OCI-LY7 (cell line): ENCODE measurements around the gene PLAGL1. TPM values are rescaled to one million over a fixed set of nuclear protein-coding genes. Genes with fewer than 3 reads are reported as not detected.

Experiments used
- BruUV-seq: library from RNA; stranded (reverse); fragments of 400-500 nt; replicated peaks from 2 replicates; lab custom pipeline; 2021; lab: Mats Ljungman, UMichigan
- CTCF ChIA-PET: fragments of 300-600 bp; sonication (Branson Sonifier 250); formaldehyde crosslinking; loops from one replicate; lab custom pipeline; 2022; ENCODE audit warnings: antibody characterized with exemption; ENCODE audit not compliant: unreplicated experiment; lab: Charles Lee
- POLR2A ChIA-PET: fragments of 300-600 bp; sonication (Branson Sonifier 250); formaldehyde crosslinking; loops from one replicate; lab custom pipeline; 2022; ENCODE audit warnings: antibody characterized with exemption; lab: Charles Lee
- DNase-seq: peaks from one replicate; pipeline ENCODE4 v3.0.0-alpha.2; 2015; ENCODE audit warnings: low spot score
- H2AFZ ChIP-seq: fragments of 200-600 bp; sonication (generic), shearing (Covaris generic); 2 replicates; pipeline ENCODE4 v1.6.1; 2014; ENCODE audit warnings: mild to moderate bottlenecking, antibody characterized with exemption, low read length, moderate library complexity
- H3K27ac ChIP-seq: fragments of 200-600 bp; sonication (generic); 2 replicates; pipeline ENCODE4 v1.5.1; 2014; ENCODE audit warnings: mixed run types, low read depth, mild to moderate bottlenecking, moderate library complexity, low read length, inconsistent platforms; ENCODE audit not compliant: poor library complexity, severe bottlenecking
- H3K36me3 ChIP-seq: fragments of 200-600 bp; sonication (generic); 2 replicates; pipeline ENCODE4 v1.6.1; 2014; ENCODE audit warnings: mild to moderate bottlenecking, antibody characterized with exemption, low read length, moderate library complexity, mixed read lengths; ENCODE audit not compliant: insufficient read depth
- H3K4me1 ChIP-seq: fragments of 200-600 bp; sonication (generic); 2 replicates; pipeline ENCODE4 v1.5.1; 2014; ENCODE audit warnings: mild to moderate bottlenecking, low read length; ENCODE audit not compliant: insufficient read depth, poor library complexity, severe bottlenecking
- H3K4me2 ChIP-seq: fragments of 200-600 bp; sonication (generic); 2 replicates; pipeline ENCODE4 v1.6.1; 2014; ENCODE audit warnings: mild to moderate bottlenecking, low read length
- H3K4me3 ChIP-seq: fragments of 200-600 bp; sonication (generic); 2 replicates; pipeline ENCODE4 v1.5.1; 2014; ENCODE audit warnings: mild to moderate bottlenecking, low read depth, low read length; ENCODE audit not compliant: poor library complexity, severe bottlenecking
- H3K79me2 ChIP-seq: fragments of 200-600 bp; sonication (generic); 2 replicates; pipeline ENCODE4 v1.6.1; 2016; ENCODE audit warnings: low read depth, mild to moderate bottlenecking, low read length, moderate library complexity, mixed read lengths; ENCODE audit not compliant: insufficient read depth
- H3K9me2 ChIP-seq: fragments of 200-600 bp; sonication (generic); 2 replicates; pipeline ENCODE4 v1.6.1; 2016; ENCODE audit warnings: mild to moderate bottlenecking, low read length, mixed read lengths; ENCODE audit not compliant: insufficient read depth
- H3K9me3 ChIP-seq: fragments of 200-600 bp; sonication (generic); 2 replicates; pipeline ENCODE4 v1.6.1; 2014; ENCODE audit warnings: mild to moderate bottlenecking, mixed run types, low read length, mixed read lengths
- H4K20me1 ChIP-seq: fragments of 200-600 bp; sonication (generic); 2 replicates; pipeline ENCODE4 v1.6.1; 2014; ENCODE audit warnings: mild to moderate bottlenecking, antibody characterized with exemption, low read length, moderate library complexity, mixed read lengths; ENCODE audit not compliant: insufficient read depth
- EZH2phosphoT487 ChIP-seq: fragments of 200-600 bp; sonication (generic); IDR thresholded peaks from 2 replicates; pipeline ENCODE4 v1.6.1; 2018; ENCODE audit warnings: low read depth, borderline replicate concordance, mild to moderate bottlenecking, mixed run types, antibody characterized with exemption, low read length, moderate library complexity, mixed read lengths
- intact Hi-C: fragments of 100-400 bp; cut with micrococcal nuclease; formaldehyde crosslinking; loops from one replicate; pipeline ENCODE4 v1.10.0; 2022; ENCODE audit not compliant: unreplicated experiment
- total RNA-seq, 2 experiments: library from RNA; depleted of rRNA in 1 of 2; stranded (reverse); fragments of >200 nt in 1 of 2; shearing (Covaris generic) in 1 of 2; gene quantifications; 2 replicates each; pipeline ENCODE4 v1.2.3, GENCODE V29; 2014 to 2022
- TF ChIP-seq, protein P1 (sequence below): fragments of 200-600 bp; sonication (generic); conservative IDR thresholded peaks from 2 replicates; pipeline ENCODE4 v1.5.1; 2014; ENCODE audit warnings: mild to moderate bottlenecking, antibody characterized with exemption, low read length, moderate library complexity, mixed read lengths

The PLAGL1 gene
- total RNA-seq, 2 experiments from 2014 or later, result 1.7 TPM

DNA sequence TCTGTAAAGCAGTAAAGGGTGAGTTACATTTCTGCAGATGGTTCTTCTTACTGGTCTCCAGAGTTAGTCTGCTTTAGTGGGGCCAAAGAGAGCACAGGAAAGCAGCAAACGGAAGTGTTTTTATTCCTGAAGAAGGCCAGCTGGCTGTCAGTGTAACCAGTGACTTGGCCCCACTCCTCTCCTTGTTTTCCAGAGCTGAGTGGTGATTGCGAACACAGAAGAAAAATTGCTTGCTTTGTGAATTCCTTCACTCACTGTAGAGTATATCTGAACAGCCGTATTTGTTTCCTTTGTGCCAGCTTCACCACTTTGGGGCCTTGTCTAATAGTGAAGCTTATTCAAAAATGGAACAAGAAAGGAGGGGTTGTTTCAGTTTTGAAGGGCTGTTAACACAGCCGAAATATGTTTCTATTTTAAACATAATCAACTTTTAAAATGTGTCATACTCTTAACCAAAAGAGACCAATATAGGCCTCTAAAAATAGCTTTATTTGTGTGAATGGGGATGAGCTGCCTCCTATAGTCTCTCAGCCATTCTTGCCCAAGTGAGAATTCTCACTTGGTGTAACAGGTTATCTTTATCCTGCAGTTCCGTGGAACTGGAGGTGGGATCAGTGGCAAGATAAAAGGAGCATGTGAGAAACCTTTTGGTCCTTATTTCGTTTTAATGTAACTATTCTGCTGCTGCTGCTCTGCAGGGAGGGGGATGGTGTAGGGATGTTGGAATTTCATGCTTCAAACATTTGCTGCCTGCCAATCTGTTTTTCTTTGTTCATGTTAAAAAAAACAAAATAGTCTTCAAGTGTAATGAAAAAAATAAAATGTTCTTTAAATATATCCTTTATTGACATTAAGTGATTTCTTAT lies 105.9 kb downstream of the PLAGL1 start:
- H3K27ac ChIP-seq, result no peak overlapping the region
- H3K9me2 ChIP-seq, result no peaks in the 10 kb centered on the region
- no TSS peak for BruUV-seq
- no peaks in the 10 kb centered on the region for H3K79me2 ChIP-seq
- H4K20me1 ChIP-seq, result no peaks in the 10 kb centered on the region
- intact Hi-C loops, result no loop called here
- H2AFZ ChIP-seq, result no peak overlapping the region
- H3K36me3 ChIP-seq, result no peaks in the 10 kb centered on the region
- H3K4me1 ChIP-seq, result no peaks in the 10 kb centered on the region
- H3K9me3 ChIP-seq, result no peaks in the 10 kb centered on the region
- no peak overlapping the region for H3K4me3 ChIP-seq
- H3K4me2 ChIP-seq, result no peak overlapping the region
- DNase-seq, result no peak
- ChIA-PET CTCF (no interaction called here), POLR2A (no interaction called here)
- TF ChIP-seq, protein P1, sequence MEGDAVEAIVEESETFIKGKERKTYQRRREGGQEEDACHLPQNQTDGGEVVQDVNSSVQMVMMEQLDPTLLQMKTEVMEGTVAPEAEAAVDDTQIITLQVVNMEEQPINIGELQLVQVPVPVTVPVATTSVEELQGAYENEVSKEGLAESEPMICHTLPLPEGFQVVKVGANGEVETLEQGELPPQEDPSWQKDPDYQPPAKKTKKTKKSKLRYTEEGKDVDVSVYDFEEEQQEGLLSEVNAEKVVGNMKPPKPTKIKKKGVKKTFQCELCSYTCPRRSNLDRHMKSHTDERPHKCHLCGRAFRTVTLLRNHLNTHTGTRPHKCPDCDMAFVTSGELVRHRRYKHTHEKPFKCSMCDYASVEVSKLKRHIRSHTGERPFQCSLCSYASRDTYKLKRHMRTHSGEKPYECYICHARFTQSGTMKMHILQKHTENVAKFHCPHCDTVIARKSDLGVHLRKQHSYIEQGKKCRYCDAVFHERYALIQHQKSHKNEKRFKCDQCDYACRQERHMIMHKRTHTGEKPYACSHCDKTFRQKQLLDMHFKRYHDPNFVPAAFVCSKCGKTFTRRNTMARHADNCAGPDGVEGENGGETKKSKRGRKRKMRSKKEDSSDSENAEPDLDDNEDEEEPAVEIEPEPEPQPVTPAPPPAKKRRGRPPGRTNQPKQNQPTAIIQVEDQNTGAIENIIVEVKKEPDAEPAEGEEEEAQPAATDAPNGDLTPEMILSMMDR, result no peak
- TF ChIP-seq EZH2phosphoT487, result no peak

DNA sequence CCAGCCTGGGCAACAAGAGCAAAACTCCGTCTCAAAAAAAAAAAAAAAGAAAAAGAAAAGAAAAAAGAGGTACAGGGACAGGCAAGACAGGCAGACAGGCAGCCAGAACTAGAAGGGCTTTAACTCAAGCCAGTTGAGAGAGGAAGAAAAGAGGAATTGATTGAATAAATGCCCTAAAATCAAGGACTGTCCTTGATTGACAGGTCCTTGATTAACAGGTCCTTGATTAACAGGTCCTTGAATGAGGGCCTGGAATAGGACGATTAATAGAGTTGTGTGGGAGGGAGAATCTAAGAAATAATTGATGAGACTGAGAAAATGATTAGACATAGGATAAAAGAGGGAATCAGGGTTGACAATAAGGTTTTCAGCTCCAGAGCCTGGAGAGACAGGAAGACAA lies 107.7 kb downstream of the PLAGL1 start:
- no peak overlapping the region for H3K27ac ChIP-seq
- POLR2A ChIA-PET, result no interaction called here
- H3K9me2 ChIP-seq, result no peaks in the 10 kb centered on the region
- intact Hi-C loops, result no loop called here
- H4K20me1 ChIP-seq, result no peaks in the 10 kb centered on the region
- no peak for TF ChIP-seq EZH2phosphoT487
- TF ChIP-seq, protein P1, result no peak
- CTCF ChIA-PET, result no interaction called here
- no peak overlapping the region for H3K4me3 ChIP-seq
- BruUV-seq, result no TSS peak
- H3K9me3 ChIP-seq, result no peaks in the 10 kb centered on the region
- H3K4me2 ChIP-seq, result no peak overlapping the region
- no peaks in the 10 kb centered on the region for H3K79me2 ChIP-seq
- no peak overlapping the region for H2AFZ ChIP-seq
- no peaks in the 10 kb centered on the region for H3K4me1 ChIP-seq
- no peaks in the 10 kb centered on the region for H3K36me3 ChIP-seq
- DNase-seq, result no peak

DNA sequence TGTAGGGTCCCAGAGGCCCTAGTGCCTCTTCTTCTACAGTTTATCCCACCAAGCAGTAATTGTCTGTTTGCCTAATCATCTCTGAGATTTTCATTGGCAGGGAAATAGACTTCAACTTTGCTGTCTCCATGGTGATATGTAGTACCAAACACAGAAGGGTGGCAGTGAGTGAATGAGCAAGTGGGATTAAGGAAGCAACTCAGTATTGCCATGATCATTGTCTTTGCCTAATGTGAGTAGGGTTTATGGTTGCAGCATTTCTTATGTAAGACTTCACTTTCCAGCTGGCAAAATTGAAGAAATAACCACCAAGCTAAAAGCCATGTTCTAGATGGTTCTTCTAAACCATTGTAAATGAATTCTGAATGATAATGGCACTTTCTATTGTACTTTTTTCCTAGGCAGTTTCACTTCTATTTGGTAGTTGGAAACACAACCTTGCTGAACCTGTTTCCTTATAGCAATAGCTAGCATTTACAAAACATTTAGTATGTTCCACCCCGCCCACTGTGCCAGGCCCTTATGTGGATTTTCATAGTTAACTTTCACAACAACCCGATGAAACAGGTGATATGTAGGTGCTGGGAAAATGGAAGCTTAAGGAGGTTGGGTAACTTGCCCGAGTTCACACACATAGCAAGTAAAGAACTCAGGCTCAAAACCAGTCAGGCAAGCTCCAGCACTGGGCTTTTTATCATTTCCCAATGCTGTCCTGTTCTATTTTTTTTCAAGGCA lies 111.8 kb downstream of the PLAGL1 start:
- Histone ChIP-seq H3K9me2 (no peaks in the 10 kb centered on the region), H3K79me2 (no peaks in the 10 kb centered on the region), H3K4me3 (no peak overlapping the region), H3K9me3 (no peaks in the 10 kb centered on the region), H3K4me1 (no peaks in the 10 kb centered on the region), H3K36me3 (no peaks in the 10 kb centered on the region), H3K4me2 (no peak overlapping the region), H2AFZ (no peak overlapping the region), H3K27ac (no peak overlapping the region), H4K20me1 (no peaks in the 10 kb centered on the region)
- ChIA-PET POLR2A (interaction anchor here (0.9 kb wide), 1 partner anchor 27 kb away, joined by 4 read pairs; no protein-coding TSS in a partner anchor), CTCF (no interaction called here)
- intact Hi-C loops, result no loop called here
- TF ChIP-seq EZH2phosphoT487, result no peak
- TF ChIP-seq, protein P1, result no peak
- BruUV-seq, result no TSS peak
- no peak for DNase-seq
